Measurements from ENCODE around the gene TCF4. TPM values are rescaled to one million over a fixed set of nuclear protein-coding genes. Genes with fewer than 3 reads are reported as not detected.

TCF4 gene
- total RNA-seq, 1 experiment from 2014 or later, result 104 TPM

GRCh38 chr18:55501982-55502710, 85.8 kb downstream of the TCF4 start:
- Mint-ChIP-seq H3K9me3 (no peaks in the 10 kb centered on the region), H3K36me3 (no peaks in the 10 kb centered on the region), H3K4me3 (peak overlapping the region; percentile 33), H3K4me1 (peaks cover 80% of the 10 kb centered on the region), H3K27me3 (ENCODE audit: low read depth) (no peaks in the 10 kb centered on the region), H3K27ac (peak overlapping the region; percentile 99)
- ATAC-seq, result no peak
- ChIA-PET CTCF (no interaction called here), POLR2A (interaction anchor here (1.3 kb wide), 1 partner anchor 12 kb away, joined by 3 read pairs; no protein-coding TSS in a partner anchor)
- TF ChIP-seq RORB (CRISPR knock-in tag; IDR thresholded peaks at IDR 0.05) (no peak), IRF2 (CRISPR knock-in tag; IDR thresholded peaks at IDR 0.05; ENCODE audit: borderline replicate concordance, low read depth) (no peak), TEAD1 (CRISPR knock-in tag; IDR thresholded peaks at IDR 0.05) (no peak), ZSCAN18 (CRISPR knock-in tag; IDR thresholded peaks at IDR 0.05) (no peak), ARID4B (CRISPR knock-in tag; IDR thresholded peaks at IDR 0.05; ENCODE audit: borderline replicate concordance) (no peak), PRDM15 (CRISPR knock-in tag; IDR thresholded peaks at IDR 0.05) (no peak), JAZF1 (CRISPR knock-in tag; IDR thresholded peaks at IDR 0.05) (no peak), CREM (CRISPR knock-in tag; IDR thresholded peaks at IDR 0.05) (no peak), STAT6 (CRISPR knock-in tag; conservative IDR thresholded peaks at IDR 0.05; ENCODE audit: low read depth) (no peak), ETV6 (CRISPR knock-in tag; IDR thresholded peaks at IDR 0.05) (no peak)
- no peak for DNase-seq (ENCODE audit: low spot score)

- CTCF ChIA-PET, result no interaction called here
- peaks cover 81% of the 10 kb centered on the region for H3K4me1 Mint-ChIP-seq
- H3K4me3 Mint-ChIP-seq, result peak overlapping the region; percentile 33
- H3K36me3 Mint-ChIP-seq, result no peaks in the 10 kb centered on the region
- peak; percentile 67 for ATAC-seq
- H3K27me3 Mint-ChIP-seq (ENCODE audit: low read depth), result no peaks in the 10 kb centered on the region
- DNase-seq (ENCODE audit: low spot score), result no peak
- POLR2A ChIA-PET, result interaction anchor here (0.6 kb wide), 1 partner anchor 237 kb away, joined by 3 read pairs; no protein-coding TSS in a partner anchor
- H3K27ac Mint-ChIP-seq, result peak overlapping the region; percentile 99
- H3K9me3 Mint-ChIP-seq, result no peaks in the 10 kb centered on the region
- TF ChIP-seq ZBTB43 (CRISPR knock-in tag; IDR thresholded peaks at IDR 0.05), result no peak
- no peak for TF ChIP-seq JAZF1 (CRISPR knock-in tag; IDR thresholded peaks at IDR 0.05)
- no peak for TF ChIP-seq MXD4 (CRISPR knock-in tag; IDR thresholded peaks at IDR 0.05; ENCODE audit: borderline replicate concordance)
- TF ChIP-seq CREM (CRISPR knock-in tag; IDR thresholded peaks at IDR 0.05), result no peak
- TF ChIP-seq STAT6 (CRISPR knock-in tag; conservative IDR thresholded peaks at IDR 0.05; ENCODE audit: low read depth), result no peak
- TF ChIP-seq MLX (CRISPR knock-in tag; IDR thresholded peaks at IDR 0.05), result no peak
- no peak for TF ChIP-seq ESRRA (CRISPR knock-in tag; IDR thresholded peaks at IDR 0.05; ENCODE audit: borderline replicate concordance)
These were observed 86.4 kb downstream of the TCF4 start for GRCh38 chr18:55501579-55501978.

All from WTC11 (cell line).